Cardiac fibroblast (primary cell): ENCODE results near the gene GNGT2.
A peak's percentile ranks its signal among the peaks of the same experiment; 100 is the strongest.

ENCODE experiments used
- DNase-seq, 2 donors: peaks; one replicate each; pipeline versions ENCODE4 v3.0.0 to v3.0.0-alpha.2; 2010; ENCODE audit warnings: low read depth in 2 of 2
- H3K4me3 ChIP-seq, 2 donors: replicated peaks in 1 of 2; 1 replicate in 1 of 2; 2 replicates in 1 of 2; pipeline ENCODE4 v1.5.1; 2011; ENCODE audit warnings: low read depth in 2 of 2, low read length in 2 of 2, mild to moderate bottlenecking in 2 of 2, moderate library complexity in 1 of 2
- TF ChIP-seq, protein P1 (sequence below): IDR thresholded peaks from one replicate; pipeline ENCODE4 v1.5.1; 2011; ENCODE audit warnings: low read depth, mild to moderate bottlenecking, low read length, inconsistent platforms

The GNGT2 gene

DNA sequence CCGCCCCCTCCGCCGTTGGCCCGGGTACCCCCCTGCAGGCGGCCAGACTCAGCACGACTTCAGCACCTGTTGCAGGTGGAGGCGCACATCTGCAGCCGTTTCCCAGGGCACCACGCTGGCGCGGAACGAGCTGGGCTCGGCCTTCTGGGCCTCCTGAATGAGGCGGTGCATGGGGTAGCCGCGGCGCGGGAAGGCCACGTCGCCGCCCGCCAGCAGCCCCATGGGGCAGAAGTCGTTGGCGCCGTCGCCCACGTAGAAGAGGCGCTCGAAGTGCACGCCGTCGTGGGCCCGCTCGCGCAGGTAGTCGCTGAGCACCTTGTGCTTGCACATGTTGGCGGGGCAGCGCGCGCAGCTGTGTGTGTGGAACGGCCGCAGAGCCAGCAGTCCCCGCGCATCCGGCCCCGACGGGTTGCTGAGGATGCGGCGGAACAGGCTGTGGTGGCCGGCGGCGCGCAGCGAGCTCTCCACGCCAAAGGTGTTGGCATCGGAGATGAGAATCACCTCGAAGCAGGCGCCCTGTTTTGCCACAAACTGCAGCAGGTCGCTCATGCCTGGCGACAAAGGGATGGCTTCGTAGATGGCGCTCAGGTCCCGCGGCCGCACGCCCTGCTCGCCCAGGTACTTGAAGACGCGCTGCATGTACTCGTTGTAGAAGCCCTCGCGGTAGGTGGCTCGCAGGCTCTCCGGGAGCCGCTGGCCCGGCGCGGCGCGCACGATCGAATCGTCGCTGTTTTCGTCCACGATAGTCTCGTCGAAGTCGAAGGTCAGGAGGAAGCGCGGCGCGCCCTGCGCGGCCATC lies 14.0 kb upstream of the GNGT2 start:
- TF ChIP-seq, protein P1, sequence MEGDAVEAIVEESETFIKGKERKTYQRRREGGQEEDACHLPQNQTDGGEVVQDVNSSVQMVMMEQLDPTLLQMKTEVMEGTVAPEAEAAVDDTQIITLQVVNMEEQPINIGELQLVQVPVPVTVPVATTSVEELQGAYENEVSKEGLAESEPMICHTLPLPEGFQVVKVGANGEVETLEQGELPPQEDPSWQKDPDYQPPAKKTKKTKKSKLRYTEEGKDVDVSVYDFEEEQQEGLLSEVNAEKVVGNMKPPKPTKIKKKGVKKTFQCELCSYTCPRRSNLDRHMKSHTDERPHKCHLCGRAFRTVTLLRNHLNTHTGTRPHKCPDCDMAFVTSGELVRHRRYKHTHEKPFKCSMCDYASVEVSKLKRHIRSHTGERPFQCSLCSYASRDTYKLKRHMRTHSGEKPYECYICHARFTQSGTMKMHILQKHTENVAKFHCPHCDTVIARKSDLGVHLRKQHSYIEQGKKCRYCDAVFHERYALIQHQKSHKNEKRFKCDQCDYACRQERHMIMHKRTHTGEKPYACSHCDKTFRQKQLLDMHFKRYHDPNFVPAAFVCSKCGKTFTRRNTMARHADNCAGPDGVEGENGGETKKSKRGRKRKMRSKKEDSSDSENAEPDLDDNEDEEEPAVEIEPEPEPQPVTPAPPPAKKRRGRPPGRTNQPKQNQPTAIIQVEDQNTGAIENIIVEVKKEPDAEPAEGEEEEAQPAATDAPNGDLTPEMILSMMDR = no peak
- H3K4me3 ChIP-seq = no peak overlapping the region
- no peak for DNase-seq

- H3K4me3 ChIP-seq = no peak overlapping the region
- TF ChIP-seq, protein P1 = peak; percentile 96
- peak; percentile 24 to 32 for DNase-seq
Observed at GRCh38 chr17:49223517-49224197, 13.3 kb upstream of the GNGT2 start.

DNA sequence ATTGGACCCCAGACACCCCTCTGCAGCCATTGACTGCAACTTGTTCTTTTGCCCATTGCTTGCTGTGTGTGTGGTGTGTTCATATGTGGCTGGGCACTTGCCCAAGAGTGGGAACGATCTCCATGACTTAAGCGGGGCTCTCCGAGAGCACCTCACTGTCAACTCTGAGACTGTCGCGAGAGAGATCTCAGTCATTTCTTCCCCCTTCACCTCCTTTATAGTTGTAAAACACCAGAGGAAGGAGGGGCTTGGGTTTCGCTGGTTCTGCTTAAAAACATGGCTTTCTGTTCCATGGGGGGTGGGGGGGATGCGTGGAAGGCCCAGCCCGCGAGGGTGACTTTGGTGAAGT lies 12.8 kb upstream of the GNGT2 start:
- no peak overlapping the region for H3K4me3 ChIP-seq
- DNase-seq = no peak
- TF ChIP-seq, protein P1 = no peak

DNA sequence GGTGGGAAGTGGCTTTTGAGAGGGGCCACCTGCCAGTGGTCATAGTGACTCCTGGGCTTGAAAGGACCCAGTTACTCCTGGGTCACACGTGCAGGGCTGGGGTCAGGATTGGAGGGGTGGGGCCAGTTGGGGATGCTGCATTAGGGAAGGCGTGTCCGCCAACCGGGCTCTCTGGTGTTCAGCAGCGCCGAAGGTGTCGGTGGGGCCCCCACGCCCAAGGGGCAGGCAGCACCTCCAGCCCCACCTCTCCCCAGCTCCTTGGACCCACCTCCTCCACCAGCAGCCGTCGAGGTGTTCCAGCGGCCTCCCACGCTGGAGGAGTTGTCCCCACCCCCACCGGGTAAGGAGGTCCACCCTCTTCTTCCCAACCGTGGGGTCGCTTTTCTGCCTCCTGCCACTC lies 9.6 kb upstream of the GNGT2 start:
- no peak for DNase-seq
- no peak overlapping the region for H3K4me3 ChIP-seq
- TF ChIP-seq, protein P1 = no peak

GRCh38 chr17:49218941-49219913 lies 8.9 kb upstream of the GNGT2 start:
- TF ChIP-seq, protein P1 = peak; percentile 4
- no peak for DNase-seq
- no peak overlapping the region for H3K4me3 ChIP-seq

- H3K4me3 ChIP-seq = no peak overlapping the region
- DNase-seq = no peak
- TF ChIP-seq, protein P1 = no peak
Observed at GRCh38 chr17:49217651-49218413, 7.5 kb upstream of the GNGT2 start.
